Measurements from ENCODE around the gene BBOF1.
"Not testable (repeated sequence)": the region's sequence is repeated elsewhere in the genome, so short reads cannot be mapped to it uniquely, and the experiment has no call there.

The BBOF1 gene

GRCh38 chr14:74085828-74086227, 66.7 kb downstream of the BBOF1 start:
- in situ Hi-C loops (cut with MboI; ENCODE audit: low sequenced_read_pairs): no loop called here

- in situ Hi-C loops (cut with MboI; ENCODE audit: low sequenced_read_pairs): no loop called here
Observed at GRCh38 chr14:74089251-74090020, 70.3 kb downstream of the BBOF1 start.

GRCh38 chr14:74105381-74105780, 86.2 kb downstream of the BBOF1 start:
- in situ Hi-C loops (cut with MboI; ENCODE audit: low sequenced_read_pairs): no loop called here

DNA sequence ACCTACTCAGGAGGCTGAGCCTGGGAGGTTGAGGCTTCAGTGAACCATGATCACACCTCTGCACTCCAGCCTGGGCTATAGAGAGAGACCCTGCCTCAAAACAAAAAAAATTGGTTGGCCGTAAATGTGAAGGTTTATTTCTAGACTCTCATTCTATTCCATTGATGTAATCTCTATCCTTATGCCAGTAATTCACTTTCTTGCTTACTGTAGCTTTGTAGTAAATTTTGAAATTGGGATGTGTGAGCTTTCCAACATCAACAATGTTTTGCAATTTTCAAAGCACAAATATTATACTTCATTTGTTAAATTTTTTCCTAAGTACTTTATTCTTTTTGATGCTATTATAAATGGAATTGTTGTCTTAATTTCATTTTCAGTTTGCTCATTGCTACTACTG, 90.2 kb downstream of the BBOF1 start:
- in situ Hi-C loops (cut with MboI; ENCODE audit: low sequenced_read_pairs): no loop called here

DNA sequence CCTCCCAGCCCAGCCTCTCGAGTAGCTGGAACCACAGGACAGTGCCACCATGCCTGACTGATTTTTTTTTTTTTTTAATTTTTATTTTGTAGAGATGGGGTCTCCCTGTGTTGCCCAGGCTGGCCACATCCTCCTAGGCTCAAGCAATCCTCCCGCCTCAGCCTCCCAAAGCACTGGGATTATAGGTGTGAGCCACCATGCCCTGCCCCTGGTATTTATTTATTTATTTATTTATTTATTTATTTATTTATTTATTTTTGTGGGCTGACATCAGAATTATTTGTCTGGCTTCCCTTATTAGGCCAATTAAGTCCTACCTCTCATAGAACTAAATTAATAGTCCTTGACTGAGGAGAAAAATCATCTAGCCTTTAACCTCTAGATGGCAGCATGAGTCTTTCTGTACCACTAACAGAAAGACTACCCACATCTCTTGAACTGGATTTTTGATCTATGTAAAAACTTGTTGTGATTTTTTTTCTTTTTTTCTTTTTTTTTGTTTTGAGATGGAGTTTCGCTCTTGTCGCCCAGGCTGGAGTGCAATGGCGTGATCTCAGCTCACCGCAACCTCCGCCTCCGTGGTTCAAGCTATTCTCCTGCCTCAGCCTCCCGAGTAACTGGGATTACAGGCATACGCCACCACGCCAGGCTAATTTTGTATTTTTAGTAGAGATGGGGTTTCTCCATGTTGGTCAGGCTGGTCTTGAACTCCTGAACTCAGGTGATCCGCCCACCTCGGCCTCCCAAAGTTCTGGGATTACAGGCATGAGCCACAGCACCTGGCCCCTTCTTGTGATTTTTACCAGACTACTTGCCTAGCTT, 92.5 kb downstream of the BBOF1 start:
- in situ Hi-C loops (cut with MboI; ENCODE audit: low sequenced_read_pairs): not testable (repeated sequence)
